Stimulated activated CD8-positive, alpha-beta memory T cell treated with anti-CD3 and anti-CD28 coated beads, Interleukin-12 subunit alpha, Interleukin-12 subunit beta, amount 100 ng/mL, for 4 hours (primary cell): ENCODE results near the gene GPC6.
"Not testable (repeated sequence)": the region's sequence is repeated elsewhere in the genome, so short reads cannot be mapped to it uniquely, and the experiment has no call there.

Source experiments
- DNase-seq: peaks from one replicate; pipeline ENCODE4 v3.0.0-alpha.2; 2020; ENCODE audit warnings: low read depth

Gene GPC6

DNA sequence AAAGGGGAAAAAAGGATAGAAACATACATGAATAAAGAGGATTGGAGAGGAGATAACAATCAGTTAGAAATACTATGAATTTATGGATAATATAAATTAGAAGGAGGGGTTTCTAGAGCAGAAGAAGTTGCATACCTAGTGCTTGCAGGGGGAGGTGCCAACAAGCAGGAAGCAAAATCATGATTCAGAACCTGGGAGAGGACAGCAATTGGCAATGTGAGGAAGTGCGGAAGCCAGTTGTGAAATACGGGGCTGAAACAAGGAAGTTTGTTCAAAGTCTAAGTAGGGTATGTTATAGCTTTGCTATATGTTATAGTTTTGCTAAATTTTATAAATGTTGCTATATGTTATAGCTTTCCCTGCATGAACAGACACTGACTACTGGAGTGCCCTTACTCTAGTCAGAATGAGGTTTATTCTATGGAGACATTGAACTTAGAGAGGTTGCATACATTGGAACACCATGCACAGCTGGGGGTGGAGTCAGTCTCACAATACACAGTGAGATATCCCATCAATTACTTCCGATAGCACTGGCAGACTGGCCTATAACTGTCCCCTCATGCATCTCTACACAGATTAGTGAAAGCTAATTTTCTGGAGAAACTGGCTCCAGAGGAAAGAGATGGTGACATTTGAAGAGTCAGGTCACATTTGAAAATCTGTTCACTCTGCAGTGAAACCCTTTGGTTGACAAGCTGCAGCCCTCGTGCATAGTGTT, 92.1 kb downstream of the GPC6 start:
- no peak for DNase-seq

DNA sequence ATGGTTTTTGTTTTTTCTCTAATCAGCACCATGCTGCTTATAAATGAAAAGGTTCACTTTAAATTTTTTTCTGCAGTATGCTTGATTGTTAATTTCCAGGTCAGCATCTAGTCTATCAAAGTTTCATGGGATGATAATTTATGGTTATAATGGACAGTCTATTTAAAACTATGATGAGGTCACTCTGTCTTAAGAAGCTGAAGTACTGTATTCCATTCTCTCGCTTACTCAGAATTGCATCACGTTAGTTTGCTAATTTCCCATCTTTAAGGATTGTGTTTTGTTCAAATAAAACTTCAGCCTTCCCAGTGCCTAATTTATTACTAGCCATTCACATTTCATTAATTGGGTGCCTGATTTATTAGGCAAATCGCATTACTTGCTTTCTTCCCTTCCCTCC, 94.3 kb downstream of the GPC6 start:
- DNase-seq = no peak

DNA sequence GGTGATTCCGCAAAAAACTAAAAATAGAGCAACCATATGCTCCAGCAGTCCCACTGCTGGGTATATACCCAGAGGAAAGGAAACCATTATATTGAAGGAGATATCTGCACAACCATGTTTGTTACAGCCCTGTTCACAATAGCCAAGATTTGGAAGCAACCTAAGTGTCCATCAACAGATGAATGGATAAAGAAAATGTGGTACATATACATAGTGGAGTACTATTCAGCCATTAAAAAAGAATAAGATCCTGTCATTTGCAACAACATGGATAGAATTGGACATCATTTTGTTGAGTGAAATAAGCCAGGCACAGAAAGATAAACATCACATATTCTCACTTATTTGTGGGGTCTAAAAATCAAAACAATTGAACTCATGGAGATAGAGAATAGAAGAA, 97.3 kb downstream of the GPC6 start:
- not testable (repeated sequence) for DNase-seq

DNA sequence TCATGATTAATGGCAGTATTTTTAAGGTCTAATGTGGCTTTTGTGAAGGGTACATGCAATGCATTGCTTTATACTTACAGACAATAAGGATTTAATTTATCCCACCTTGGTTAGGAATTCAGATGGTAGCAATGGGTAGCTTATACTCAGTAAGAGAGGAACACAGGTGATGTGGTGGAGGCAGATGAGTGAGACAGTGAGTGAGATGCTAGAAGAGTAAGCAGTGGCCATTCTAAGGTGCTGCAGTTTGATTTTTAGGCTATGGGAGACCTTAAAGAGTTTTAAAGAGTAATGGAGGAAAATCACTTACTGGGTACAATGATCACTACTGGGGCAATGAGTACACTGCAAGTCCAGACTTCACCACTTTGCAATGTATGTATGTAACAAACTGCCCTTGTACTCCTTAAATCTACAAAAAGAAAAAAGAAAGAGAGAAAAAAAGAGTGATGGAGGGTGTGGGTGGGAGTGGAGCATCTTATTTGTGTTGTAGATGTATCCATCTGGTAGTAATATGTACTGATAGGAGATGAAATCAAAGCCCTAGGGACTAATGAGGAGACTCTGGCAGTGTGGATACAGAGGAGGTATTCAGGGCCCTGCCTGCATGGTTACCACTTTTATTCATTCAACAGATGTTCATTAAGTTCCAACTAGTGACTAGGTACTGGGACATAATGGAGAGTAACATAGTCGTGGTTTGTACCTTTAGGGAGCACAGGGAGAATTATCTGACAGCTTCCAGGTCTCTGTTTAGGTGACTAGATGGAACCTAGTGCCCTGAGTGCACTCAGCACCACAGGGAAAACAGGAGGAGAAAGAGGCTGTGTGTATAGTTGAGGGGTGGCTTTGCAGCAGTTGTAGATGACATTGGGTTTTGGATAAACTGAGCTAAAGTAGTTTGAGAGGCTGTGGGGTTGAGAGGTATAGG, 99.0 kb downstream of the GPC6 start:
- no peak for DNase-seq

DNA sequence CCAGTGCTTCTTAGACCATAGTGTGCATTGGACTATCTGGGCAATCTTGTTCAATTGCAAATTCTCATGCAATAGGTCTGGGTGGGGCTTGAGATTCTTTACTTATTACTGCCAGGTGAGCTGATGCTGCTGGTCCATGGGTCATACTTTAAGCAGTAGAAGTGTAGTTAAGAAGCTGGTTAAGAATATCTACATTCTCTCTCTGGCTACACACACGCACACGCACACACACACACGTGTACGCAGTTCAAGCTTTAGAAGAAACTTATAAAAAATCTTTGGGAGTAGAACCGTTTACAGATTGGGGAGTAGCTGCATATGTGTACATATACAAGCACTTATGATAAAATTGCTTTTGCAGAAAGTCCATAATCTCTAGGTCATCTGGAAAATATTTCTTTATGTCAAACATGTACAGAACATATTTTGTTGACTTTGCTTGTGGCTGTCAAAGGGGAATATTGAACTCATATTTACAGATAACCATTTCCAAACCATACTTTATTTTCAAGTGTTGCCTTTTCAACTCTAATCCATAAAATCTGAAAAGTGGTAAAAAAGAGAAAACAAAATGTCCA, 99.7 kb downstream of the GPC6 start:
- DNase-seq = no peak

DNA sequence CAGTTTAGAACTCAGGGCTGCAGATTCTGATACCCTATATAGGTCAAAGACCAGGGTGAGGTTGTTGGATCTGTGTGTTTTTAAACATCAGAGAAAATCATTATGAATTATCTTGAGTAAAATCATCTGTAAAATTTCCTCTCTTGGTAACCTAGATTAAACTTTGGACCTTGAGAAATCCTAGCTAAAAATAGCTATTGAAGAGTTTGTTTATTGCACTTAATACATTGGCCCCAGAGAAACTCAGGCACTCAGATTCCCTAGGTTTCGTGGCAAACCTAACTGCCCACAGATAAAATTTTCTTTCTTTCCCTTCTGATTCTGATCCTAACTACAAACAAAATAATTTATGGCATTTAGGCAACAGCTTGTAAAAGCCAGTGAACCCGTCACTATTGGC, 102.3 kb downstream of the GPC6 start:
- DNase-seq = no peak

DNA sequence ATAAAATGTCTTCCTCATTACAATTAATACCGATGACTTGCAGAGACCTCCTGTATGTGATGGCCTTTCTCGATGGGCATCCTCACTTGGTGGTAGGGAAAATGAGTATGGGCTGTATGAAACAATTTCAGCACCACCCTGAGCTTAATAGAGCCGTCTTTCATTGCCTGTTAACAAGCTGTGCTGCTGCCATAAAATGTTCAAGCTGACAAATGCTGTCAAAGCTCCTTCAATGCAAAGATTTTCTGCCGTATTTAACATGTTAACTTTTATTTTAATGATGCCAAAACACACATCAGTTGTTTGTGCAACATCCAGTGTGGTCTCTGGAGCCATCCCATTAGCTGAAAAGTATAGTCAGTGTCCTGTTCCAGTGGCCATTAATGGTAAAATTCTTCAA, 110.1 kb downstream of the GPC6 start:
- no peak for DNase-seq

DNA sequence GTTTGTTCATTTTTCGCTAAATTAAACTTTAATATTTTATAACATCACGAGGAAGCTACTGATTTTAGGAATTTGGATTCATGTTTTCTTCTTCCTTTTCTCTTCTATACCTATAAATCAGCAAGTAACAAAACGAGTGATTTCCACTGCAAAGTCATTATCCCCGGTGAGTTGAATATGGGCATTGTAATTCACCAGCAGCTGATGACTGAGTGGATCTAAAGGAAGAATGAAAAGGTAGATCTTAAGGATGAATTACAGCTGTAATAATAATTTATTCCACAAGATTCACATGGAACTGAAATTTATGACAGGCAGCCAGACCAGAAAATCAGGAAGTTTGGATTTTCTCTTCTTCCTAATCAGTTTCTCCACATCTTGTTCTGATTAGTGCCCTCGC, 111.4 kb downstream of the GPC6 start:
- no peak for DNase-seq

DNA sequence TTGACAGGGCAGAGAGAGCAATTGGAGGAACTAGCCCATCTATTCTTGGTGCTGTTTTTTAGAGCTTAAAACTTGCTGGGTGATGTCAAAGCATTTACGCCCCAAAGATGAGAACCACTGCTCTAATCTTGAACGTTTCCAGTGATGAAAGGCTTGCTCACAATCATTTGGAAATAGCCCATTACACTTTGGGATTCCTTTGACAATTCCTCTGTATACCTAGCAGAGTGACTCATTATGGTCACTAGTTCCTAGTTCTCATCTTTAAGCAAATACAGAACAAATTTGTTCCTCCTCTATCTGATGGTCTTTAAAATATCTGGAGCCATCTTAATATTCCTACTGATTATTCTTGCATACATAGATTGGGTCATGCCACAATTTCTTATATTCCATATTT, 112.3 kb downstream of the GPC6 start:
- no peak for DNase-seq

DNA sequence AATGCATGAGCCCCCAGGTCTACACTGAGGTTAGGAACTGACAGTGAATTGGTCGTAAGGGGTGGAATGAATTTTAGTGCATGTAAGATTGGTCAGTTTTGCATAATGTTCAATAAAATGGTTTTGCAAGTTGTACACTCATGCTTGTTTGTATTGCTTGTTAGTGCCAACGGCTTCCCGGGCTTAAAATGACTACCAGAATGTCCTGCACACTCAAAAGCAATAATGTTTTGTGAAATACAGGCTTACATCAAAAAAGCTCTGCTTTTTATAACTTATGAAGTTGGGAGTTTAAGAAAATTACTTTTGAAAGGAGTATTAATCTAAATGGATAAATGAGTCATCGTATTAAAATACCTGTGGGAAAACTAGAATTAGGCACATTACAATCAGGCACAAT, 112.9 kb downstream of the GPC6 start:
- no peak for DNase-seq

DNA sequence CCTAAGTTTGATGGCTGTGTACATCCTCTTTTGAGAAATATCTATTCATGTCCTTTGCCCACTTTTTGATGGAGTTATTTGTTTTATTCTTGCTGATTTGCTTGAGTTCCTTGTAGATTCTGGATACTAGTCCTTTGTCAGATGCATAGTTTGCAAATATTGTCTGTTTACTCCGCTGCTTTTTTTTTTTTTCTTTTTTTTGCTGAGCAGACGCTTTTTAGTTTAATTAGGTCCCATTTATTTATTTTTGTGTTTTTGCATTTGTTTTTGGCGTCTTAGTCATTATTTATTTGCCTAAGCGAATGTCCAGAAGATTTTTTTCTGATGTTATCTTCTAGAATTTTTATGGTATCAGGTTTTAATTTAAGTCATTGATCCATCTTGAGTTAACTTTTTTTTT, 114.9 kb downstream of the GPC6 start:
- no peak for DNase-seq

DNA sequence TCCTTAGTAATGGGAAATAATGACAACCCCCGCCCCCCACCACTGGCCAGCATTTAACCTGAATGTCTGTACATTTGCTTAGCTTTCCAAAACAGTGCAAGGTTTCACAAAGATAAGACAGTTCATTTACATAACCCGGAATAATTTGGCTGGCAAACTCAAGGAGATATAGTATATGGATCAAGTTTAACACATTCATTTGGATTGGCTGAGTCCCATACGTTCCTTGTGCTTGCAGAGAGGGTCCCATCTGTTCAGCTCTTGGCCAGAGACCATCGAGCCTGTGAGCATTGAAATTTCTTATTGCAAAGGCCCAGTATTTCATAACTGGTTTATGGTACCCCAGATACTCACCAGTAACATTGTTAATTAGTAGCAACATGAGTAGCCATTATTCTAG, 116.5 kb downstream of the GPC6 start:
- DNase-seq = no peak

DNA sequence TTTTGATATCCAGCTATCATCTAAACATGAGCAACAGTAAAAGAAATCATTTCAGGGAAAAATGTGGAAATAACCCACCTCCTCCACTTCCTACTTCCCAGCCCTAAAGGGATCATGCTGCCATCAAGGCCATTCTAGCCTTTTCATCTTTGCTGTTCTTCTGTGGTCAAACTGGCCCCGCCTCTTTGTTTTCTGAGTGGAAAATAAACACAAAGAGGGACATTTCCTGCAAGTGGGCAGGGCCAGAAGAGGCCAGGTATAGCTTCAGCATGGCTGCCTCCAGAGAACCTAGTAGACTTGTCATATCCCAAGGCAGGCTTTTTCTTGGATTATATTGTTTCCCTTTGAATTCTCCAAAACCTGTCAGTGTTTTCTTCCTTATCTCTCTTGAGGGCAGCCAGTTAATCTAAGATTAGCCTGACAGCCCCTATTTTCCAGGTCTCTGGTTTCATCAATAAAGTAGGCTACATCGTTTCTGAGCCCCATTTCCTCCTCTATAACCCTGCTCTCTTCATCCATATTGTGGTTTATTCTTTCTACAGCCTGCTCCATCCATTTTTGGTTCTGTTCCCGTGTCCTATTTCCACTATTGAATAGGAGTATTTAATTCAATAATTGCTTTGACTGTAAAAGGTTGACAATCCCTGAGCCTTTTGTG, 117.6 kb downstream of the GPC6 start:
- DNase-seq = no peak

DNA sequence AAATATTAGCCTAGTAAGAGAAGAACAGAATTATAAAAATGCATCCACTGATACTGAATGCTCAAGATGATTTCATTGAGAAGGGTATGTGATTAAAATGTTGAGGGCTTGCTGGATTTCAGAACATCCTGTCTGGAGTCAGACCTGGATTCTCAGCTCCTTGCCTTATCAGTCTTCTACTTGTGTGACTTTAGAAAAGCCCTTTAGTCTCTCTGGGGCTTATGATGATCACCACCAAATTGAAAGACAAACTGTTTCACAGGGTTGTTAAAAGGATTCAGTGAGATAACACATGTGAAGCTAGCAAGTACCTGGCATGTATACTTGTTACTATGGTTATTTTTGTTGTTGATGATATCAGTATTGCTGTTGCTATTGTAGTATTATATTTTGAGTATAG, 118.4 kb downstream of the GPC6 start:
- DNase-seq = no peak

DNA sequence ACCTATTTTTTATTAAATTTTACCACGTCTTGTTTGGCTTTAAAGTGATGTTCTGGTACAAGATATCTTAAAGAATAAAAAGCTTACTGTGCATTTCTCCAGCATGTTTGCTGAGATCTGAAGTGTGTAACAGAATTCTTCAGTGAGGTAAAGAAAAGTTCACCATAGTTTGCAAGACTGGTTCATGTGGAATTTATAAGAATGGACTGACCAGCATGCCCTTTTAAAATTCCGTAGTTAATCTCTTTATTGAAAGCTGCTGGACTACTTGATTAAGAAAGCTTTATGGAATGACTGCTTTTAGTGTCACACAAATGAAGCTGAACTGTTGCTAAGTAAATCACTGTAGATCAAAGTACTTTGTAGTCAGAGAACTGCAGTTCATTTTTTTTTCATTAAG, 119.2 kb downstream of the GPC6 start:
- DNase-seq = no peak

DNA sequence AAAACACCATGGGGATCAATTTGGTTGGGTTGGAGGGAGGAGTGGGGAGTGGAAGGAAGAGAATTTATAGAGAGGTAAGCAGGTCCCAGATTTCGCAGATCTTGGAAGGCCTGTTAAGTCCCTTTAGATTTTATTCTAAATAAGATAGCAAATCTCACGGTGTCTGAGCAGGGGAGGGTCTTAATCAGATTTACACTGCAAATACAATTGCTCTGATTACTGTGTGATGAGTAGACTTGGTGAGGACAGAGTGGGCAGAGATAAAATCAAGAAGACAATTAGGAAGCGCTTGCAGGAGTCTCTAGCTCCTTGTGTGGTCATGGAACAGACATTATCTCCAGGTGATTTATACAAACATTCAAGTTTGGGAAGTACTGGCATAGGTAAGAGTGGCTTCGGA, 126.0 kb downstream of the GPC6 start:
- no peak for DNase-seq

DNA sequence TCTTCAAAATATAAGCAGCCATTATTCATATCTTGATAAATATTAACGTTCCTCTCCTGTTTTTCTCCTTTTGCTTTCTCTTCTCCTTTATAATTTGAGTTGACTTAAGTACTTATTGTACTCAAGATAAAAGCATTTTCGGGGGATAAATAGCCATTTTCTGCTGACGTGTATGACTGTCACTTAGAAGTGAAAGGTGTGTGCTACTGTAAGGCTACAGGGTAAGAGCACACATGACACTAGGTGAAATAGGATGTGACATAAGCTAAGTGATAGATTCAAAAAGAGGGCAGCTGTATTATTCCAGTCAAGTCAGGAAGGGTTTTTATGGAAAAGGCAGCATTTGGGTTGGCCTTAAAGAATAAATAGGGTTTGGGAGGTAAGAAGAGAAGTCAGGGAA, 128.5 kb downstream of the GPC6 start:
- no peak for DNase-seq

DNA sequence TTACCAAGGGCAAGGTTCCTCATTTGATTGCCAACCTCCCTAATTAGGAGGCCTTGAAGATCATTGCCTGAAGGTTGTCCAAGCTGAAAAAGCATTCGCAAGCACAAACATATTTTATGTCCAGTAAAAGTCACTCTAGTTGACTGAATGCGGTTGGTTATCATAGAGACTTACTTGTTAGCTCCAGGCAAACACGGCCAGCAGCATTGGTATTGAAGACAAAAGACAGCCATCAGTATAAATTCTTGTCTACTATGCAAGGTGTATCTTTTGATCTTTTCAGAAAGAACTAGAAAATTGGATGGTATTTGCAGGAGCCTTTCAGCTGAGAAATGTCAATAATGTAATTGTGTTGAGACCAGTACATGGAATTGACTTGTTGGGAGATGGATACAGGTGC, 129.9 kb downstream of the GPC6 start:
- DNase-seq = no peak

DNA sequence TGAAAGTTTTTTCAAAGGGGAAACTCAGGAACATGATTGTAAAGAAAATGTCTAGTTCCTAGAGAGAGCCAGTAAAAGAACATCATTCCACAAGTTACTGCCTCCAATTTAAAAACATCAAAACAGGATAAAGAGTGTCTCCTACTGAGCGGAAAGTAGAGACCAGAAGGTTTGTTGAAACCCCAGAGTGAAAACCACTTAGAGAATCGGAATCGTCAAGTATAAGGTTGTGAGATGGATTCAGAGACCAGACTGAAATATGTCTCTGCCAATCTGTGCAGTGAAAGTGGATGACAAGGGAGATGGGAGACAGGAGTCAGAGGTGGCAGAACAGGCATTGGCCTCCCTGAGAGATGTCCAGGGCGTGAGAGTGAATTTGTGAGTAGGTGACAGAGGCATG, 133.4 kb downstream of the GPC6 start:
- DNase-seq = no peak

DNA sequence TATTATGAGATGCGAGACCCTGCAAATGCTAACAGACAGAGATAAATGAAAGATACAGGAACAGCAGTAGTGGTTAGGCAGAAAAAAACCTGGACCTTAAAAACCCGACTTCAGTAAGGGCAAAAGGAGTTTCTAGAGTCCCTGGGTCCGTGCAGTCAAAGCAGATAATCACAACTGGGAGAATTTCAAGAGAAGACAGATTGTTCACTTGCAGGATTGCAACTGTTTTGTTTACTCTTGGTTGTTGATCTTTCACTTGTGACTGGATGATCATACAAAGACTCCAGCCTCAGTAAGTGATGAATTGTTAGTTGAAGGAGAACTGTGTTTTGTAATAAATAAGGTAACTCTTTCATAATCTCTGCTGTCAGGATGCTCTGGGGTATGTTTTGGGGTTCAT, 135.1 kb downstream of the GPC6 start:
- no peak for DNase-seq

DNA sequence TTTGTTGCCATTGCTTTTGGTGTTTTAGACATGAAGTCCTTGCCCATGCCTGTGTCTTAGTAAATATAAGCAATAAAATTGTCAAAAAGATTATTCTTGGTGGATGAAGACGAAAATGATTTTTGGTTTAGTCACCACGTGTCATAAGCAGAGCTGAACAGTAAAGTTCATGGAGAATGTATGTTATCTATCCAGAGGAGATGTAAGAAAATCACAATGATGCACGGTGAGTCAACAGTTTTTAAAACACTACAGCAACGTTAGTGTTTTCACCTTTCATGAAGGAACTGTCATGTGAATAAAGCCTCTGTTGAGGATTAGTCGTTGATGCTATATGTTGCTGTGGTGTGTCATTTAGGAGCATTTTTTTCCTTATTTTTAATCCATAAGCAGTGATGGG, 137.6 kb downstream of the GPC6 start:
- no peak for DNase-seq

DNA sequence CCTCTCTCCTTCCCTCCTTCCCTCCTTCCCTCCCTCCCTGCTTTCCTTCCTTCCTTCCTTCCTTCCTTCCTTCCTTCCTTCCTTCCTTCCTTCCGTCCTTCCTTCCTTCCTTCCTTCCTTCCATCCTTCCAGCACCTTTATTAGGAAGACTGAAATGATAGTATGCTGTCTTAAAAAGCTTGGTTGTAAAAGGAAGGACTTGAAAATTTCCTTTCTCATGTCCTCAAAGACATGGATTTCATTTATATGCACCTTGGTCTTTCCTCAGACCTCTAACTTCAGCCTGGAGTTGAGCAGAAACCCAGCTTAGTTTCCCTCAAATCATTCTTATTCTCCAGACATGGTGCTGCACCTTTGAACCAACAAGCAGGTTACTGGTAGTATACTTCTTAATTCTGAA, 141.7 kb downstream of the GPC6 start:
- no peak for DNase-seq

DNA sequence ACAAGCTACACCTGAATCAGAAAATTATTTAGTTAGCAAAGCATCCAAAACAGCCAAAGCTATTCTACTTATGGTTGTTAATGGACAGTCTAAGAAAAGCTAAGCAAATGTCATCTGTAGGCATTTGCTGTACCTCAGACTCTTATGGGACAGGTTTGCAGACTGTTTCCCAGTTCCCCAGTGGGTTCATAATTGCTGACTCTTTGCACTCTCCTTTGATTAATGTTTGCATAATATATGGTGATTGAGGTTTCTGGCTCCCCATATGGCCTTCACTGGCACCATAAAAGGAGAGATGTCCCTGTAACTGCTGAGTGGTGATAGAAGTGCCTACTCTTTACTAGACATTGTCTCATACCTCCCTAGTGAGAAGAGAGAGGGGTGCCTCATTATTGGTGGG, 142.1 kb downstream of the GPC6 start:
- no peak for DNase-seq
